ENCODE results near the gene CFDP1.

The CFDP1 gene

GRCh38 chr16:75416904-75417565, 16.3 kb downstream of the CFDP1 start:
- no peak overlapping the region for H3K4me3 ChIP-seq (ENCODE audit: low read depth, low read length)
- no peak for TF ChIP-seq CTCF (IDR thresholded peaks at IDR 0.05; ENCODE audit: low read depth, low read length)

- TF ChIP-seq CTCF (IDR thresholded peaks at IDR 0.05; ENCODE audit: low read depth, low read length), result no peak
- no peak overlapping the region for H3K4me3 ChIP-seq (ENCODE audit: low read depth, low read length)
Measured at GRCh38 chr16:75415169-75415905, 18.0 kb downstream of the CFDP1 start.

- no peak overlapping the region for H3K4me3 ChIP-seq (ENCODE audit: low read depth, low read length)
- no peak for TF ChIP-seq CTCF (IDR thresholded peaks at IDR 0.05; ENCODE audit: low read depth, low read length)
Measured at GRCh38 chr16:75413951-75414350, 19.4 kb downstream of the CFDP1 start.

- H3K4me3 ChIP-seq (ENCODE audit: low read depth, low read length), result no peak overlapping the region
- no peak for TF ChIP-seq CTCF (IDR thresholded peaks at IDR 0.05; ENCODE audit: low read depth, low read length)
Measured at GRCh38 chr16:75406943-75407342, 26.4 kb downstream of the CFDP1 start.

GRCh38 chr16:75402821-75403475, 30.4 kb downstream of the CFDP1 start:
- TF ChIP-seq CTCF (IDR thresholded peaks at IDR 0.05; ENCODE audit: low read depth, low read length), result no peak
- H3K4me3 ChIP-seq (ENCODE audit: low read depth, low read length), result no peak overlapping the region

- H3K4me3 ChIP-seq (ENCODE audit: low read depth, low read length), result no peak overlapping the region
- no peak for TF ChIP-seq CTCF (IDR thresholded peaks at IDR 0.05; ENCODE audit: low read depth, low read length)
Measured at GRCh38 chr16:75402159-75402820, 31.0 kb downstream of the CFDP1 start.

Measured in WI38 (cell line).